ENCODE measurements around the gene SCO1. TPM values are rescaled to one million over a fixed set of nuclear protein-coding genes. Genes with fewer than 3 reads are reported as not detected.
"Not testable (repeated sequence)": the region's sequence is repeated elsewhere in the genome, so short reads cannot be mapped to it uniquely, and the experiment has no call there.

Gene SCO1
- polyA plus RNA-seq, 6 donors from 2014 or later = 9.7 to 16.5 (median 13.9) TPM

- Mint-ChIP-seq H3K36me3 (peaks cover 18 to 30% of the 10 kb centered on the region in 2 donors), H3K27ac (peak overlapping the region in 3 of 6 donors; percentile 4 to 48 (median 4)), H3K4me1 (peaks cover 26 to 51% (median 34%) of the 10 kb centered on the region in 3 donors), H3K9me3 (no peaks in the 10 kb centered on the region), H3K27me3 (no peaks in the 10 kb centered on the region), H3K4me3 (peak overlapping the region in 1 of 8 donors; percentile 22)
- no peak for ATAC-seq (ENCODE audit: low read depth in 2 of 2)
- DNase-seq = no peak
These were observed 8.4 kb upstream of the SCO1 start for GRCh38 chr17:10705727-10706126.

DNA sequence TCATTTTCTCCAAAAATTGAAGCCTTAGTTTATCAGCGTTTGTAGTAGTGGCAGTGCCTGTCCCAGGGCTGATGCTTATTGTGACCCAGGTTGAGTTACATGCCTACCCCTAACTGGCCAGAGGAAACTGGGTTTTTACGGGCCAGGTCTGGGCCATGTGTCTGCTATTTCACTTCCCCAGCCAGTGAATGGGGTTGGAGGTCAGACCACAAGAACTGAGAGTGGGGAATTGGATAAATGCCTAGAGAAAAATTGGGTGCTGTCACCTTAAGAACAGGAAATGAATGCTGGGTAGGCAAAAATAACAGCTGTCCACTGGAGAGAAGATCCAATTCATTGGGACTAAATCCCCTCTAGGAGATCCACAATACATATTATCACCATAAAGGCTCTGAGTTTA is 5.2 kb upstream of the SCO1 start:
- no peak for DNase-seq
- Mint-ChIP-seq H3K27me3 (no peaks in the 10 kb centered on the region), H3K9me3 (no peaks in the 10 kb centered on the region), H3K4me1 (peaks cover 36 to 66% (median 50%) of the 10 kb centered on the region in 3 donors), H3K27ac (peak overlapping the region; percentile 47 to 91 (median 72)), H3K36me3 (peaks cover 13 to 15% of the 10 kb centered on the region in 2 donors), H3K4me3 (peak overlapping the region in 4 of 8 donors; percentile 23 to 76 (median 63))
- ATAC-seq (ENCODE audit: low read depth in 2 of 2) = no peak

- H3K4me1 Mint-ChIP-seq = peaks cover 36 to 70% (median 47%) of the 10 kb centered on the region in 3 donors
- peak; percentile 42 for DNase-seq
- peak overlapping the region; percentile 81 to 95 (median 88) for H3K27ac Mint-ChIP-seq
- H3K4me3 Mint-ChIP-seq = peak overlapping the region; percentile 65 to 91 (median 82)
- H3K9me3 Mint-ChIP-seq = no peaks in the 10 kb centered on the region
- peak in 1 of 2 donors; percentile 12 for ATAC-seq (ENCODE audit: low read depth in 2 of 2)
- H3K27me3 Mint-ChIP-seq = no peaks in the 10 kb centered on the region
- H3K36me3 Mint-ChIP-seq = peaks cover 0 to 11% of the 10 kb centered on the region in 2 donors
These were observed 2.5 kb upstream of the SCO1 start for GRCh38 chr17:10699856-10700255.

DNA sequence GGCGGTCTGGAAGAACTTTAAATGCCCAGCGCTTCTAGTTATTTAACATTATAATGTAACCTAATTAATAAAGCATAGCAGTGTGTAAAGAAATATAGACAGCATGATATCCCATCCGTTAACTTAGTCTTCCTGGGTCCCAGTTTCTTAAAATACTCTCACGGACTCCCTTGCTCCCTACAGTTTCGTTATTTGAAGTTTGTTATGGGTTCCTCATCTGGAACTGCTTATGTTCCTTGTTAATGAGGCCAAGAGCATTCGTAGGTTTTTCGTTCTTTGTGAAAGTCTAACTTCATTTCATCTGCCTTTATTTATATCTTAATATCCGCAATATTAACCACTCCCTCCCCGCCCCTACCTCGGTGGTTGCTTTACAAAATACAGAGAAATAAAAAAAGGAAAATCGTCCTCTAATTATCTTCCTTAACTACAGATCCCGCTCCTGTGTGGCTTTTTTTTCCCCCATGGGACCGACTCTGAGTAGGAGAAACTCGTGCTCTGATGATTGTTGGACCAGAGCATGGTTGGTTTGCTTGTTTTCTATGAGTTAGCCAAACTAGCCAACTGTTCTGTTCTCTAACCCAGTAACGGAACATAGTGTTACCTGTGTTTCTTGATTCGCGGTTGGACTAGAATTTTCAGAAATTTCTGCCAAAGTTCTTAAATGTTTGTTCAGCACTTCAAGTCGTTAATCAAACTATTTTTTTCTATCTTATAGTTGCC is 924 bp upstream of the SCO1 start:
- ATAC-seq (ENCODE audit: low read depth in 2 of 2) (no peak), DNase-seq (no peak)
- Mint-ChIP-seq H3K4me3 (peak overlapping the region; percentile 94 to 100 (median 96)), H3K4me1 (peaks cover 37 to 62% (median 45%) of the 10 kb centered on the region in 3 donors), H3K36me3 (peaks cover 0 to 11% of the 10 kb centered on the region in 2 donors), H3K27ac (peak overlapping the region; percentile 95 to 99 (median 96)), H3K9me3 (no peaks in the 10 kb centered on the region), H3K27me3 (no peaks in the 10 kb centered on the region)

GRCh38 chr17:10695875-10696407 is 1.4 kb downstream of the SCO1 start:
- Mint-ChIP-seq H3K4me3 (peak overlapping the region; percentile 94 to 100 (median 96)), H3K4me1 (peaks cover 27 to 42% (median 28%) of the 10 kb centered on the region in 3 donors), H3K27ac (peak overlapping the region in 3 of 6 donors; percentile 60 to 97 (median 94)), H3K36me3 (peaks cover 0 to 10% of the 10 kb centered on the region in 2 donors)
- H3K27me3 Mint-ChIP-seq; H3K9me3 Mint-ChIP-seq; DNase-seq; ATAC-seq (ENCODE audit: low read depth in 2 of 2): not testable (repeated sequence)

- H3K4me3 Mint-ChIP-seq = no peak overlapping the region
- no peaks in the 10 kb centered on the region for H3K9me3 Mint-ChIP-seq
- H3K27me3 Mint-ChIP-seq = no peaks in the 10 kb centered on the region
- no peak overlapping the region for H3K27ac Mint-ChIP-seq
- ATAC-seq (ENCODE audit: low read depth in 2 of 2) = no peak
- H3K36me3 Mint-ChIP-seq = peaks cover 20 to 35% of the 10 kb centered on the region in 2 donors
- peaks cover 15 to 24% (median 15%) of the 10 kb centered on the region in 3 donors for H3K4me1 Mint-ChIP-seq
- no peak for DNase-seq
These were observed 9.8 kb downstream of the SCO1 start for GRCh38 chr17:10687499-10687898.

DNA sequence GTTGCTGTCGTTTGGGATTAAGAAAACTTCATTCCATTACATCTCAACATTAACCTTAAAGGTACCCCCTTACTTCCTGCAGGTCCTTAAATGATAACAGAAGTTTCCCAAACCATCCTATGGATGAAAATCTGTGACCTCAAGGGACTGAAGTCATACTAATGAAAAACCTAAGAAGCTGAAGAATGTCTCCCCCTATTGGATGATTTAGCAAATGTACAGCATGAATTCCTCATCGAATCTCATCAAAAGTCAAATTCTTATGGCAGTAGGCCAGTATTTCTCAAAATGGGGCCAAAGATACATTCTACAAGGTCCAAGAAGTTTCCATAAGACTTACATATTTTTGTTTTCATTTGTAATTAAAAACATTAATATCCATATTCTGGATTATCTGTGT is 13.5 kb downstream of the SCO1 start:
- Mint-ChIP-seq H3K4me1 (peaks cover 0 to 9% (median 3%) of the 10 kb centered on the region in 3 donors), H3K27me3 (no peaks in the 10 kb centered on the region), H3K4me3 (no peak overlapping the region), H3K27ac (no peak overlapping the region), H3K36me3 (peaks cover 23 to 35% of the 10 kb centered on the region in 2 donors), H3K9me3 (no peaks in the 10 kb centered on the region)
- DNase-seq (no peak), ATAC-seq (ENCODE audit: low read depth in 2 of 2) (no peak)

- DNase-seq (no peak), ATAC-seq (ENCODE audit: low read depth in 2 of 2) (no peak)
- Mint-ChIP-seq H3K27me3 (no peaks in the 10 kb centered on the region), H3K4me3 (no peak overlapping the region), H3K36me3 (peaks cover 23 to 35% of the 10 kb centered on the region in 2 donors), H3K9me3 (no peaks in the 10 kb centered on the region), H3K27ac (no peak overlapping the region), H3K4me1 (peaks cover 0 to 4% (median 3%) of the 10 kb centered on the region in 3 donors)
These were observed 15.4 kb downstream of the SCO1 start for GRCh38 chr17:10681866-10682446.

- Mint-ChIP-seq H3K9me3 (no peaks in the 10 kb centered on the region), H3K27me3 (no peaks in the 10 kb centered on the region), H3K27ac (no peak overlapping the region), H3K36me3 (peaks cover 0 to 10% of the 10 kb centered on the region in 2 donors), H3K4me3 (no peak overlapping the region), H3K4me1 (no peaks in the 10 kb centered on the region)
- ATAC-seq (ENCODE audit: low read depth in 2 of 2) (no peak), DNase-seq (no peak)
These were observed 22.6 kb downstream of the SCO1 start for GRCh38 chr17:10674704-10675103.

DNA sequence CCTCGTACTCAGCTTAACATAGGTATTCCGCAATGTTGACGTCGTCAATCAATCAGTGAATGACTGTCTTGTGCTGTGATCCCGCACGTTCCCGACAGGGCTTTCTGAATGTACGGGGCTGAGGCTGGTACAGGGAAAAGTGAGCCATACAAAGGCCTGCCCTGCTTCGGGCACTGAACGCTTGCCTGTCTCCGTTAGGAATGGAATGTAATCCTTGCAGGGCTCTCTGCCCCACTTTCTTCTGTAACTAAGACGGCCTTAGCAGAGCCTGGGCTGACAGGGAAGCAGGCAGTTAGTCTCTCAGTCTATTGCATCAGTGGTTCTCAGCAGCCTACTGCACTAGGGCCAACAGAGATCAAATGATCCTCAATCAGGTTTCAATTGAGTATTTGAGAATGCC is 24.0 kb downstream of the SCO1 start:
- Mint-ChIP-seq H3K9me3 (no peaks in the 10 kb centered on the region), H3K27ac (no peak overlapping the region), H3K36me3 (peaks cover 0 to 10% of the 10 kb centered on the region in 2 donors), H3K27me3 (no peaks in the 10 kb centered on the region), H3K4me3 (no peak overlapping the region), H3K4me1 (no peaks in the 10 kb centered on the region)
- ATAC-seq (ENCODE audit: low read depth in 2 of 2) (no peak), DNase-seq (no peak)

DNA sequence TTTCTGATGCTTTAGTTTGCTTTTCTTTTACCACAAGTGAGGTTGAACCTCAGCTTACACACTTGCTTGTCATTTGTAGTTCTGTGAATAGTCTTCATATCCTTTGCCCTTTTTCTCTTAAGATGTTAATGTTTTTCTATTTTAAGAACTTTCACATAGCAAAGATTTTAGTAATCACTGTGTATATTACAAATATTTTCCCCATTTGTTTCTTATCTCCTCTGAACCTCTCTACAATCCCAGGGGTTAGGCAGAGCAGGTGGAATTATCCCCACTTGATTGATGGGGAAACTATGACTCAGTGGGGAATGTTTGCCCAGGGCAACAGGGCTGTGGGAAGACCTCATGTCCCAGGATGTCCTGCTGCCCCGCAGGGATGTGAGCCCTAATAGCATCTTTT is 28.6 kb downstream of the SCO1 start:
- no peak for DNase-seq
- Mint-ChIP-seq H3K27ac (no peak overlapping the region), H3K4me1 (no peaks in the 10 kb centered on the region), H3K9me3 (no peaks in the 10 kb centered on the region), H3K4me3 (no peak overlapping the region), H3K27me3 (no peaks in the 10 kb centered on the region), H3K36me3 (peaks cover 0 to 11% of the 10 kb centered on the region in 2 donors)
- no peak for ATAC-seq (ENCODE audit: low read depth in 2 of 2)

DNA sequence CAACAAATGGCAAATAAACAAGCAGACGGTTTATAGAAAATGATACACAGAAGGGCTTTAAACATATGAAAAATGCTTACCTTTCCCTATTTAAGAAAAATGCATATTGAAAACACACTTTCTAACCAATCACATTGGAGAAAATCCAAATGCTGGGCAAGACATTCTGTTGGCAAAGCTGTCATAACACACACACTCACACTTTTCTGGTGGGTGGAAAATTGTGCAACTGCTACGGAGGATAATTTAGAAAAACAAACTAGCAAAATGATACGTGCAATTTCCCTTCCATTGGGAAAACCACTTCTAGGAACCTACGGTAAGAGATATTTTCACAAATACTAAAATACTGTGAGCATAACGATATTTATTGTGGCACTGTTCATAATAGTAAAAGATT is 30.4 kb downstream of the SCO1 start:
- Mint-ChIP-seq H3K4me1 (no peaks in the 10 kb centered on the region), H3K9me3 (no peaks in the 10 kb centered on the region), H3K36me3 (peaks cover 0 to 16% of the 10 kb centered on the region in 2 donors), H3K27ac (no peak overlapping the region), H3K27me3 (no peaks in the 10 kb centered on the region), H3K4me3 (no peak overlapping the region)
- no peak for DNase-seq
- ATAC-seq (ENCODE audit: low read depth in 2 of 2) = no peak

DNA sequence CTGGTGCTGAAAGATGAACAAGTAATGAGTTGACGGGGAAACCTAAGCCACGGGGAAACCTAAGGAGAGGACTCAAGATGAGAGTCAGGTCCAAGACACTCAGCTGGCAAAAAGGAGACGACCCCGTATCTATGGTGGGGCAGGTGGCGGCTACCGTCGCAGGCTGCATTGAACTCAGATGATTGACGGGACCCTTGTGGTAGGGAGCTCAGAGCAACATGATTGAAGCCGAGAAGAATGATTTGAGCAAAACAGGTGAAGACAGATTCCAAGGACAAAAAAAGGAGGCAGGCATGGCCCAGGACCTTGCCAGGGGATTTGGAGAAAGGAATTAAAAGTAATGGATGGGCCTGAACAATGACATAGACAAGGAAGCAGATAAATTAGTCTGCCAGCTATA is 32.8 kb downstream of the SCO1 start:
- no peak for DNase-seq

DNA sequence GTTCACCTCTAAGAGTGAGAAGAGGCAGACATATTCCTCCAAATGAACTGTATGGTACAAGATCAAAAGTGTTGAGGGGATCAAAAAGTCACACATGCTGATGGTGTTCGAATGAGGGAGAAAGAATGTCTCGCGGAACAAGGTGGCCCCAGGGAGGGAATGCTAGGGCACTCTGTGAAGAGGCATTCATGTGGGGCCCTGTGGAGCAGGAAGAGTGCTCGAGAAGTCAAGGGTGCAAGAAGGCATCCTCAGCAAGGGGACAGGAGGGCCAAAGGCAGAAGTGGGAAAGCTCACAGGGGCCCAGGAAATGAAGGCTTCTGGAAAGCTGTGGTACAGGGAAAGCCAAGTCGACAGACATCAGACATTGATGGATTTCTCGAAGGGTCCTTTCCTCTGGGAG is 34.1 kb downstream of the SCO1 start:
- H3K27ac Mint-ChIP-seq = no peak overlapping the region

More for the DNA sequence above, 32.8 kb downstream of the SCO1 start:
- no peak for ATAC-seq (ENCODE audit: low read depth in 2 of 2)
- Mint-ChIP-seq H3K4me1 (no peaks in the 10 kb centered on the region), H3K4me3 (peak overlapping the region in 1 of 8 donors; percentile 59), H3K9me3 (no peaks in the 10 kb centered on the region), H3K27ac (peak overlapping the region in 1 of 6 donors; percentile 31), H3K27me3 (no peaks in the 10 kb centered on the region), H3K36me3 (peaks cover 6 to 20% of the 10 kb centered on the region in 2 donors)

More for the DNA sequence above, 34.1 kb downstream of the SCO1 start:
- H3K36me3 Mint-ChIP-seq = peaks cover 12 to 20% of the 10 kb centered on the region in 2 donors
- no peaks in the 10 kb centered on the region for H3K9me3 Mint-ChIP-seq
- no peak overlapping the region for H3K4me3 Mint-ChIP-seq
- no peaks in the 10 kb centered on the region for H3K27me3 Mint-ChIP-seq
- ATAC-seq (ENCODE audit: low read depth in 2 of 2) (no peak), DNase-seq (no peak)
- H3K4me1 Mint-ChIP-seq = no peaks in the 10 kb centered on the region

All from naive B cell (primary cell).